Dendritic cell treated with granulocyte-macrophage colony-stimulating factor and Interleukin-4, amounts not matched to agents 40 ng/mL and 50 ng/mL, for 4 days (primary cell): Measurements from ENCODE around the gene ADARB1.

Experiments
- H3K27ac Mint-ChIP-seq: one replicate; pipeline ENCODE4 v1.8.0; 2022; ENCODE audit warnings: mild to moderate bottlenecking, mixed read lengths
- H3K27me3 Mint-ChIP-seq: one replicate; pipeline ENCODE4 v1.8.0; 2022; ENCODE audit warnings: mild to moderate bottlenecking, mixed read lengths
- H3K36me3 Mint-ChIP-seq: one replicate; pipeline ENCODE4 v1.8.0; 2022; ENCODE audit warnings: low read depth, mixed read lengths
- H3K4me1 Mint-ChIP-seq: one replicate; pipeline ENCODE4 v1.8.0; 2022; ENCODE audit warnings: low read depth, mixed read lengths
- H3K4me3 Mint-ChIP-seq: one replicate; pipeline ENCODE4 v1.8.0; 2022; ENCODE audit warnings: mild to moderate bottlenecking, moderate library complexity, mixed read lengths
- H3K9me3 Mint-ChIP-seq: one replicate; pipeline ENCODE4 v1.8.0; 2022; ENCODE audit warnings: mixed read lengths
- intact Hi-C: fragments of 100-400 bp; cut with micrococcal nuclease; formaldehyde crosslinking; loops from one replicate; pipeline ENCODE4 v1.15.0; 2022

ADARB1 gene

DNA sequence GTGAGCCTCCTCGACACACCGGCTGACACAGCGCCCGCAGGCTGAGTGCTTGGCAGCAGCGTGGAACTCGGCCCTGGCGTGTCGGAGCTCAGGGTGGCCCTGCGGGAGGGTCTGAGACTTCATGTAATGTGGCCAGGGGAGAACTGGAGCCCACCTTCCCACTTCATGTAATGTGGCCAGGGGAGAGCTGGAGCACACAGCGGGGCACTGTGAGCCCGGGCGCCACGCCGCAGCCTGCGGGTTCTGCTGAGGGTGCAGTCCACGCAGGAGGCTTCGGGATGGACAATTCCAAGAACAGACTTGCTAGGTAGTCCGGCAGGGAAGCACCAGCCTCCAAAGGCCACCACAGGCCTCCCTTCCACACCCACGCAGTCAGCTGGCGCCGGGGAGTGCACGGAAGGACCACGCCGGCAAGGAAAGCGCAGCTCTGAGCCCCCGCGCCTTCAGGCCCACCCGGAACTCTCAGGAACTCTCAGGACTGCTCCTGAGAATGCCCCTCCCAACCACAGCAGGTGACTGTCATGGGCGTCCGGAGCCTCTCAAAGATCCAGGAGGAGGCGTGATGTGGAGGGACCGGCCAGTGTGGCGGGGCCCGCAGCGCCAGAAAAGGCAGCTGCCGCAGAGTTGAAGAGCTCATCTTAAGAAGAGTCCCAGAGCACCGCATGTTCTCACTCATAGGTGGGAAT is 19.3 kb upstream of the ADARB1 start:
- Mint-ChIP-seq H3K9me3 (no peaks in the 10 kb centered on the region), H3K27ac (no peak overlapping the region), H3K4me1 (no peaks in the 10 kb centered on the region), H3K4me3 (no peak overlapping the region), H3K27me3 (peaks cover 43% of the 10 kb centered on the region), H3K36me3 (no peaks in the 10 kb centered on the region)
- intact Hi-C loops: no loop called here

DNA sequence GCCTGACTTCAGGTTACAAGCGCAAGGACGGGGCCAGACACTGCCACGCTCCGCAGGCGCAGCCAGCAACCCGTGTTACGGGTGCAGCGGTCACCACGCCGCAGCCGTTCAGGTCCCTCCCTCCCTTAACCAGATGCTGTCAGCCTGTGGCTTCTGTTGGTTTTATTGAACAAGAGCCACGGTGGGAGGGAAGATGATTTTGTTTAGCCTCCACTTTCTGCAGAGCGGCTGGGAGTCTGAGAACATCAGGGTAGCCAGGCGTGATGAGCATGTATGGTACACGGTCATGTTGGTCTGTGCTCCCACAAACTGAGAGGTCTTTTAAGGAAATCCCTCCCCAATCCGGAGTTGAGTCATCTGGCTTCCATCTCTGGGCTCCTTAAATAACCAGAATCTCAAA is 18.5 kb upstream of the ADARB1 start:
- Mint-ChIP-seq H3K4me1 (no peaks in the 10 kb centered on the region), H3K36me3 (no peaks in the 10 kb centered on the region), H3K27me3 (peaks cover 43% of the 10 kb centered on the region)

DNA sequence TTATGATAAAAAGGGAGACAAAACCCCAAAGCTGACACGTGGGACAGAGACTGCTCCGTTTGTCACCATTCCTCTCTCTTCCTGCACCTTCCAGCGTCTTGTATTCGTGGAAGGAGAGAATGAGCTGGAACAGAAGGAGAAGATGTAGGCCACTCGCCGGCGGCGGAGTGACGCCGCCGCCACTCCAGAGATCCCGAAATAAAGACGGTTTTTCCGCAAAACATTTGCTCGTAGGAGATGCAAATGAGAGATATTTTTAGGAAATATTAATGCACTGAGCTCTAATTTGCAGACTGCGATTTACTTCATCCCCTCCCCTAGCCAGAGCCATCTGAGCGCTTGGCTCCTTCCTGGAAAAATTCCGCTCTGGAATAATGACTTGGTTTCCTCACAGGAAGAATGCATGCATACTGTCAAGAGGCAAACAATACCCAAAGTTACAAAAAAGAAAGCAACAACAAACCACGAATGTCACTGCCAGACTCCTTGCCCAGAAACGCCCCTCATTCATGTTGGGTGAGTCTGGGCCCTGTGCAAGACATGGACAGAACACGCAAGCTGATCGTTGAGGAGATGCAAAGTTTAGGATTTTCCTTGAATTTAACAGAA is 18.0 kb upstream of the ADARB1 start:
- Mint-ChIP-seq H3K36me3 (no peaks in the 10 kb centered on the region), H3K4me1 (no peaks in the 10 kb centered on the region), H3K27me3 (peaks cover 43% of the 10 kb centered on the region), H3K9me3 (no peaks in the 10 kb centered on the region), H3K4me3 (no peak overlapping the region), H3K27ac (no peak overlapping the region)
- intact Hi-C loops: no loop called here

More for the DNA sequence above, 18.5 kb upstream of the ADARB1 start:
- H3K27ac Mint-ChIP-seq: no peak overlapping the region
- no peaks in the 10 kb centered on the region for H3K9me3 Mint-ChIP-seq
- intact Hi-C loops: no loop called here
- no peak overlapping the region for H3K4me3 Mint-ChIP-seq

DNA sequence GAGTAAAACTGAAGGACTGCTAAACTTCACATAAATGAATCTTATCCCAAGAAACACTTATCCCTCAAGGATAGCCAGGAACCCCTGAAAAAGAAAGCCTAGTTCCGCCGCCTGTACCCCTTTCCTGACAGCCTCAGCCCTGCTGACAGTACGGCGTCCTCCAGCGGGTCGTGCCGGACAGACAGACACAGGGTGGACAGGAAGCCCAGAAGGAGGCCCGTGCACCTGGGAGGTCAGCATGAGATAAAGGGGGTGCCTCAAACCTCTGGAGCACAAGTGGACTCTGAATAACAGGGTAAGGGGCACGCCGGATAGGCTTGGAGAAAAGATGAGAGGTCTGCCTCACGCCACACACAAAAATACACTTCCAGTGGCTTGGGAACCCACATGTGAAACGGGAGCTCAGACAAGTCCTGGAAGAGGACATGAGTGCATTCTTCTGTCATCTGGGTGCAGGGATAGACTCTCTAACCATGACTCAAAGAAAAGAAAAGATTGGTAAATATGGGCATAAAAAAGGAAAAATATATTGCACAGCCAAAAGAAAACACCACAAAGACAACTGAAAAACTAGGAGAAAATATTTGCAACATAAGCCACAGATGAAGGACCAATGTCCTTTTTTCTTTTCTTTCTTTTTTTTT is 17.3 kb upstream of the ADARB1 start:
- Mint-ChIP-seq H3K27ac (no peak overlapping the region), H3K4me1 (no peaks in the 10 kb centered on the region), H3K4me3 (no peak overlapping the region), H3K36me3 (no peaks in the 10 kb centered on the region), H3K9me3 (no peaks in the 10 kb centered on the region), H3K27me3 (peaks cover 43% of the 10 kb centered on the region)
- intact Hi-C loops: no loop called here

DNA sequence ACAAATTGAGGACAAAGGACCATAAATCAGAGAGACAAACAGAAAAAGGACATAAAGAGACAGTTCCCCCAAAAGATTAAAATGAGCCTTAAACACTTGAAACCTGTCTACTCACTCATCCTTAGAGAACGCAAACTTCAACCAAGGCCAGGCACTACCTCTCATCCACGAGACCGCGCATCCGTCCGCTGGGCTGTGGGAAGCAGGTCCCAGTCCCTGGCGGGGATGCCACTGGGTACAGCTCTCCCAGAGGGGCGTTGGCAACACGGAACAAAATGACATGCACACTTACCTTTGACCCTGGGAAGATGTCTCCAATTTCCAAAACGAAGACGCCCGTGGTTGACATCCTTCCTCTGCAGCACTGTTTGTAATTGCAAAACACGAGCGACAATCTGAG is 16.5 kb upstream of the ADARB1 start:
- no peaks in the 10 kb centered on the region for H3K9me3 Mint-ChIP-seq
- H3K36me3 Mint-ChIP-seq: no peaks in the 10 kb centered on the region
- H3K27ac Mint-ChIP-seq: no peak overlapping the region
- intact Hi-C loops: no loop called here
- H3K27me3 Mint-ChIP-seq: peaks cover 42% of the 10 kb centered on the region
- no peak overlapping the region for H3K4me3 Mint-ChIP-seq
- no peaks in the 10 kb centered on the region for H3K4me1 Mint-ChIP-seq

DNA sequence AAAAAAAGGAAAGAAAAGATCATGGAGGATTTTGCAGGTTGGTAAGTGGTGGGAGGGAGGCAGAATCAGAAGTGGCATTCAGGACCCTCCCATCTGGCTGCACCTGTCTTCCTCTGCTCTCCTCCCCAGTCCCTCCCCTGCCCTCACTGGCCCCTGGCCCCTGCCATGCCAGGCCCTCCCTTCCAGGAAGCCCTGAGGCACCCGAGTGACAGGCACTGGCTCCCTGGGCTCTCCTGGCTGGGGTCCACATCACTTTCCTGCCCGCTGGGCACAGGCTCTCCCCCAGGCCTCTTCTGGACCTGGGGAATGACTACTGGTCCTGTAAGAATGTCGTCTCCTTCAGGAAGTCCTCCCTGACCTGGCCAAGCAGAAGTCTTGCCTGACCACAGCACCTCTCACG is 15.3 kb upstream of the ADARB1 start:
- Mint-ChIP-seq H3K27me3 (peaks cover 37% of the 10 kb centered on the region), H3K27ac (no peak overlapping the region), H3K9me3 (no peaks in the 10 kb centered on the region), H3K4me3 (no peak overlapping the region), H3K36me3 (no peaks in the 10 kb centered on the region), H3K4me1 (no peaks in the 10 kb centered on the region)
- intact Hi-C loops: no loop called here

DNA sequence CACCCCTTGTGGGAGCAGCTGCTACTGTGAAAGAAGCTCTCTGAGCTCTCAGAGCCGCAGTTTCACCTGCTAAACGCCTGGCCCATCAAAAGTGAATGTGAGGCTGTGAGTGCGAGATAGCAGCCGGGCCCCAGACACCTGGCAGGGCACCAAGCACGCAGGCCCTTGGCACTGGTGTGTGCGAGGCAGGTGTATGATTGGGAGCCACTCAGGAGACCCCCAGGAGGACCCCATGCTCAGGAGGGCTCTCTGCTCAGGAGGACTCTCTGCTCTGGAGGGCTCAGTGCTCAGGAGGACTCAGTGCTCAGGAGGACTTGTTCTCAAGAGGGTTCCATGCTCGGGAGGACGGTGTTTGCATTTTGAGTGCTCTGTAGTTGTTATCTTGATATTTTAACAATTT is 14.3 kb upstream of the ADARB1 start:
- H3K9me3 Mint-ChIP-seq: no peaks in the 10 kb centered on the region
- H3K4me3 Mint-ChIP-seq: no peak overlapping the region
- intact Hi-C loops: no loop called here
- H3K4me1 Mint-ChIP-seq: no peaks in the 10 kb centered on the region
- no peak overlapping the region for H3K27ac Mint-ChIP-seq
- H3K27me3 Mint-ChIP-seq: peaks cover 34% of the 10 kb centered on the region
- no peaks in the 10 kb centered on the region for H3K36me3 Mint-ChIP-seq

DNA sequence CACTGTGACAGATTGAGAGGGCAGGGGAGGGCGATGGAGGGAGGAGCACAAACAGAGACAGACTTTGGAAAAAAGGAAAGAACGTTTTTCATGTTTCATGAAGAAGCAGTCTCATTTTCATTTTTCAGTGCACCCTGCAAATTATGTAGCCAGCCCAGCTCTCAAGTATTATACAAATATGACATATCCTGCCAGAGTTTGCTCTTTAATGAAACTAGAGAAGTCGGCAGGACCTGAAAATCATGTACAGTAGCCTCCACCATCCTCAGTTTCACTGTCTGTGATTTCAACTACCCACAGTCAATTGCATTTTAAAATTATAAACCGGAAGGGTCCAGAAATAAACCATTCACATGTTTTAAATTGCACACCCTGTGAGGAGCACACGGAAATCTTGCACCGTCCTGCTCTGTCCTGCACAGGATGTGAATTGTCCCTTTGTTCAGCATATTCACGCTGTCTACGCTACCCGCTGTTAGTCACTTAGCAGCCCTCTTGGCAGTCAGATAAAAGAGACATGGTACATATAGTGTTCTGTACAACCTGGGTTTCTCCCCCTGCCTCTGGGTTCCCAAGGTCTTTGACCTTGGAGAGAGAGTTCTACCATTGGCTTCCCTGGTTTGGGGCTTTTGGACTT is 13.6 kb upstream of the ADARB1 start:
- H3K9me3 Mint-ChIP-seq: no peaks in the 10 kb centered on the region
- H3K27ac Mint-ChIP-seq: no peak overlapping the region
- H3K4me1 Mint-ChIP-seq: no peaks in the 10 kb centered on the region
- no peak overlapping the region for H3K4me3 Mint-ChIP-seq
- H3K36me3 Mint-ChIP-seq: no peaks in the 10 kb centered on the region
- intact Hi-C loops: no loop called here
- H3K27me3 Mint-ChIP-seq: peaks cover 33% of the 10 kb centered on the region

DNA sequence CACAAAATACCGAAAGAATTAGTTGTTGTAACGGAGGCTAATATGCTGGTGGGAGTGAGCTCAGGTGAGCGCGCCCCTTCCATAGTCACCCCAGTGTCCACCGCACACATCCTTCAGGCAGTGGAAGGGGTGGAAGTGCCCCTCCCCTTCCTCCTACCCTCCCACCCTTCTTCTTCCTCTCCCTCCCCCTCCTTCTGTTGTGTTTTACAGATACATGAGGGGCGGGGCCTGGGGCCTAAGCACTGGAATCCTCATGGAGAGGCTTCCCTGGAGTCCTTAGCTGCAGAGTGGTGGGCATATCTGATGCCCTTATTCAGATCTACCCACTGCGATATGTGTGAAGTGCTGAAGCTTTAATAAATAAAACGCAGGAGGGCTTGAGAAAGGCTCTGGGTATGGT is 10.3 kb upstream of the ADARB1 start:
- H3K36me3 Mint-ChIP-seq: no peaks in the 10 kb centered on the region
- no peaks in the 10 kb centered on the region for H3K4me1 Mint-ChIP-seq
- H3K4me3 Mint-ChIP-seq: no peak overlapping the region
- no peaks in the 10 kb centered on the region for H3K9me3 Mint-ChIP-seq
- intact Hi-C loops: no loop called here
- peaks cover 11% of the 10 kb centered on the region for H3K27me3 Mint-ChIP-seq
- no peak overlapping the region for H3K27ac Mint-ChIP-seq

DNA sequence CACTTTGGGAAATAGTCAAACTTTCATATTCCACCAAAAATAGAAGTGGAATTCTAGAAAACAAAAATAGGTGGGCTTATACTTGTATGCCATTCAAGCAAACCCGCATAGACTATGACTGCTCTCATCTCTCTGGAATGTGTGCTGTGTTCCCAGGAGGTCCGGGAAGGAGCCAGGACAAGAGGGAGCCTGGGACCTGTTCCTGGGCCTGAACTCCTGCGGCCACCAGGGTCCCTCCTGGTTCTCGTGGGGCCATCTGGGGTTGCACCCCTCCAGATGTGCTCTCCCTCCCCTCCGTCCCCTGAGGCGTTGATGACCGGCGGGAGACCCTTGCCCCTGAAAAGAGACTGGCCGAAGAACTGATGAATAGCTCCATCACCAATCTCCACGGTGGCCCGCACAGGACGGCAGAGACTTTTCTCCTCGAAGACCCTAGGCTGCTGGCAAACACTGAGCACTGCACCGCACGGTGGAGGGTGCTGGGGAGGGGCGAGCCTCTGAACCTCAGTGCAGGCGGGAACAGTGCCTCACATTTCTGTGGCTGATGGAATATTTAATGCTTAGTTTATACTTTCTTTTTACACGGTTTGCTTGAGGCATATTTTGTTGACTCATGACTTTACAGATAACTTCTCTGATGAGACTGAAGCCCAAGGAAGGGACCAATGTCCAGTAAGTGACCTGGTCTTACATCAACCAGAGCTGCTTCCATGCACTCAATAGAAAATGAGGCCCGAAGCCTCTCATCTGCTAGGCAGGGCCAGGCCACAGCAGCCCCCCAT is 9.6 kb upstream of the ADARB1 start:
- Mint-ChIP-seq H3K27ac (no peak overlapping the region), H3K9me3 (no peaks in the 10 kb centered on the region)

DNA sequence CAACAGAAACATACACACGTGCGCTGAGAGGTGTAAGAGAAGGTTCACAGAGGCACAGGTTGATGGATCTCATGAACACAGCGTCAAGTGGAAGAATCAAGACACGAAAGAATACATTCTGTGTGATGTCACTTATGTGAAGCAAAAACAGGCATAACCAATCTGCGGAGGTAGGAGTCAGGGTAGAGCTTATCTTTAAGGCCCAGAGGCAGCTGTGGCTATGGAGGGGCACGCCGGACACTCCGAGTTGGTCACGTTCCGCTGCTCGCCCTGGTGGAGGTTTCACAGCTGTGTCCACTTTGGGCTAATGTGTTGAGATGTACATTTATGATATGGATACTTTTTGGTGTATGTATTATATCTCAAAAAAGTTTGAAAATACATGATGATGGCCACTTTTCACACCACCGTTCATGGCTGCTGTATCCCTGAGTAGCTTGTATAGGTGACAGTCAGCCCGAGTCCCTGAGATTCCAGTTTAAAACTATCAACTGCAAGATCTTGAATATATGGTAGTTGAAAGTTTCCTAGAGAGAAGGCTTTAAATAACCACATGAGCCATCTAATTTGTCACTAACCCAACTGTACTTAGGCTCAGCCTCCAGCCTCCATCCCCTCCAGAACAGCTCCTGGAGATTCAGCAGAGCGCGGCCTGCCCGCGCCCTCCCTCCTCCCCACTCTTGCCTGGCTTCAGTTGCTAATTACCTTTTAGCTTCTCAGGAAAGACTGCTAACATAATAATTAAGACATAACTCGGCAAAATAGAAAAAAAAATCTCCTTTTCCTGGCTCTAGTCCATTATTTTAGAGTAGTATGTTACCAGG is 6.7 kb upstream of the ADARB1 start:
- H3K4me3 Mint-ChIP-seq: no peak overlapping the region
- intact Hi-C loops: no loop called here
- H3K27me3 Mint-ChIP-seq: peaks cover 5% of the 10 kb centered on the region
- H3K36me3 Mint-ChIP-seq: no peaks in the 10 kb centered on the region
- no peak overlapping the region for H3K27ac Mint-ChIP-seq
- H3K4me1 Mint-ChIP-seq: no peaks in the 10 kb centered on the region
- no peaks in the 10 kb centered on the region for H3K9me3 Mint-ChIP-seq

More for the DNA sequence above, 9.6 kb upstream of the ADARB1 start:
- intact Hi-C loops: no loop called here
- Mint-ChIP-seq H3K4me1 (no peaks in the 10 kb centered on the region), H3K36me3 (no peaks in the 10 kb centered on the region), H3K4me3 (no peak overlapping the region), H3K27me3 (peaks cover 6% of the 10 kb centered on the region)

DNA sequence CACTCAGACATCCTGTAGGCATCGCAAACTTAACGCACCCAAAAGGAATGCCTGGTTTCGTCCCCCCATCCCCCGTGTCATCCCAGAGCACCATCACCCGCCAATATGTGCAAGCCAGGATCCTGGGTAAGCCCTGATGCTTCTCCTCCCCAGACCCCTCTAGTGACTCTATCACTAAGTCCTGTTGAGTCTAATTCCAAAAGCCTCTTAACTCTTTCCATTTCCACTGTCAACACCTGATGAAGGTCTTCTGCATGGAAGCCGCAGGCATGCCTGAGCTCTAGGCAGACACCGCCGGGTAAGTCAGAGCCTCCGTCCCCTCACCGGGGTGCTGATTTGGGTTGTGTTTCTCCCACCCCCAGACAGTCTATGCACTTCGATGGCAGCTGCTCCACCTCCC is 5.3 kb upstream of the ADARB1 start:
- H3K9me3 Mint-ChIP-seq: no peaks in the 10 kb centered on the region
- H3K27ac Mint-ChIP-seq: no peak overlapping the region
- intact Hi-C loops: no loop called here
- H3K4me1 Mint-ChIP-seq: peaks cover 10% of the 10 kb centered on the region
- H3K36me3 Mint-ChIP-seq: no peaks in the 10 kb centered on the region
- H3K4me3 Mint-ChIP-seq: no peak overlapping the region
- peaks cover 11% of the 10 kb centered on the region for H3K27me3 Mint-ChIP-seq

DNA sequence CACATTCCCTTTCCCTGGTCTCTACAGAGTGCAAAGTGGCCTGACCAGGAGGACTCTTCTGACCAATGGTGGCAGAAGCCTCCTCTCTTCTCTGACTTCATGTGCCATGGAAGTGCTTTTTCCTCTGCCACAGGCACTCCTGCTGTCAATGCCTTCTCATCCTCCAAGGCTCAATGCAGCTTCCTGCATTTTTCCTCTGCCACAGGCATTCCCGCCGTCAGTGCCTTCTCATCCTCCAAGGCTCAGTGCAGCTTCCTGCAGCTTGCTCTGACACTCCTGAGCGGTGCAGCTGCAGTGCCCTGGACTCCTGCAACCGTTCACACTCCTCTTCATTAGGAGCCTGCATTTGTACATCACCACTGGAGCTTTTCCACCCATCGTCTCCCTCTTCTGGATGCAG is 4.7 kb upstream of the ADARB1 start:
- Mint-ChIP-seq H3K36me3 (no peaks in the 10 kb centered on the region), H3K27me3 (peaks cover 11% of the 10 kb centered on the region), H3K4me3 (no peak overlapping the region), H3K27ac (no peak overlapping the region), H3K4me1 (peaks cover 10% of the 10 kb centered on the region), H3K9me3 (no peaks in the 10 kb centered on the region)
- intact Hi-C loops: no loop called here
